NCI-H2227 treated with DMSO at 0.1 percent for 48 hours (cell line): ENCODE results near the gene CRAMP1.
A peak's percentile ranks its signal among the peaks of the same experiment; 100 is the strongest.

Experiments used
- DNase-seq: peaks from one replicate; lab custom pipeline; 2025; lab: John Stamatoyannopoulos, UW

The CRAMP1 gene

GRCh38 chr16:1687427-1688316 is 75.5 kb downstream of the CRAMP1 start:
- DNase-seq = no peak

- DNase-seq = no peak
These were observed 76.8 kb downstream of the CRAMP1 start for GRCh38 chr16:1688807-1689560.

- no peak for DNase-seq
These were observed 77.7 kb downstream of the CRAMP1 start for GRCh38 chr16:1689853-1690252.

GRCh38 chr16:1690810-1691209 is 78.7 kb downstream of the CRAMP1 start:
- no peak for DNase-seq

- no peak for DNase-seq
These were observed 79.1 kb downstream of the CRAMP1 start for GRCh38 chr16:1691276-1691675.

- no peak for DNase-seq
These were observed 79.8 kb downstream of the CRAMP1 start for GRCh38 chr16:1691956-1692355.

- no peak for DNase-seq
These were observed 84.7 kb downstream of the CRAMP1 start for GRCh38 chr16:1696863-1697262.

GRCh38 chr16:1698680-1699079 is 86.5 kb downstream of the CRAMP1 start:
- no peak for DNase-seq

GRCh38 chr16:1700246-1700645 is 88.1 kb downstream of the CRAMP1 start:
- DNase-seq = no peak

GRCh38 chr16:1701216-1701878 is 89.2 kb downstream of the CRAMP1 start:
- no peak for DNase-seq

- peak; percentile 66 for DNase-seq
These were observed 93.1 kb downstream of the CRAMP1 start for GRCh38 chr16:1705324-1705687.

- peak; percentile 94 for DNase-seq
These were observed 93.7 kb downstream of the CRAMP1 start, which contains the start of gene MAPK8IP3 for GRCh38 chr16:1705688-1706385. TSS of gene MAPK8IP3 (plus strand) at chr16:1706195. CDS start at chr16:1706340, 145 bp downstream.

GRCh38 chr16:1706386-1707192 is 94.4 kb downstream of the CRAMP1 start:
- no peak for DNase-seq

GRCh38 chr16:1707193-1707790 is 95.1 kb downstream of the CRAMP1 start:
- DNase-seq = peak; percentile 15

- no peak for DNase-seq
These were observed 96.1 kb downstream of the CRAMP1 start for GRCh38 chr16:1708083-1708767.

GRCh38 chr16:1708768-1709180 is 96.6 kb downstream of the CRAMP1 start:
- peak; percentile 36 for DNase-seq

- no peak for DNase-seq
These were observed 97.2 kb downstream of the CRAMP1 start for GRCh38 chr16:1709356-1709755.

- no peak for DNase-seq
These were observed 98.8 kb downstream of the CRAMP1 start for GRCh38 chr16:1710811-1711507.

- no peak for DNase-seq
These were observed 100.7 kb downstream of the CRAMP1 start for GRCh38 chr16:1712791-1713261.
